Testis (tissue), 3 donors: Measurements from ENCODE around the gene TBX21. TPM values are rescaled to one million over a fixed set of nuclear protein-coding genes. Genes with fewer than 3 reads are reported as not detected.

Experiments used
- DNase-seq: peaks from one replicate; pipeline ENCODE4 v3.0.0-alpha.2; 2019
- H3K27ac ChIP-seq, 2 donors: fragments of 200-600 bp; sonication (generic); one replicate each; pipeline ENCODE4 v1.5.1; 2019
- H3K27me3 ChIP-seq: fragments of 200-600 bp; sonication (generic); one replicate; pipeline ENCODE4 v1.5.1; 2019
- H3K36me3 ChIP-seq: fragments of 200-600 bp; sonication (generic); one replicate; pipeline ENCODE4 v1.5.1; 2017; ENCODE audit warnings: low read depth; ENCODE audit errors: missing control alignments
- H3K4me1 ChIP-seq: fragments of 200-600 bp; sonication (generic); one replicate; pipeline ENCODE4 v1.5.1; 2019
- H3K4me3 ChIP-seq, 2 donors: fragments of 200-600 bp; sonication (generic); one replicate each; pipeline ENCODE4 v1.5.1; 2017 to 2019
- H3K9me3 ChIP-seq: fragments of 200-600 bp; sonication (generic); one replicate; pipeline ENCODE4 v1.5.1; 2017
- POLR2A ChIP-seq: fragments of 450-650 bp; IDR thresholded peaks from one replicate; pipeline ENCODE4 v1.6.1; 2017; ENCODE audit warnings: antibody characterized with exemption, mild to moderate bottlenecking, moderate library complexity
- WGBS, 2 donors: methylation state at CpG; one replicate each; pipeline ENCODE4 v1.1.5; 2018; 5-methylcytosine and 5-hydroxymethylcytosine counted together
- intact Hi-C: fragments of 100-400 bp; cut with DNase I; formaldehyde crosslinking; loops from one replicate; pipeline ENCODE4 v1.15.1; 2023; ENCODE audit warnings: low total_unique reads
- polyA plus RNA-seq: library from polyadenylated mRNA; stranded (reverse); fragments of 350-450 nt; fragmentation: Illumina TruSeq; extraction: RNeasy Lipid Tissue Mini Kit (QIAGEN cat#74804); gene quantifications from one replicate; pipeline ENCODE4 v1.2.3, GENCODE V29; 2014; ENCODE audit warnings: low read depth, low replicate concordance; ENCODE audit not compliant: insufficient read depth
- total RNA-seq, 2 donors: library from RNA; depleted of rRNA; stranded (reverse); fragments of >200 nt; gene quantifications; one replicate each; pipeline ENCODE4 v1.2.3, GENCODE V29; 2016
- TF ChIP-seq, protein P1 (sequence below), 3 experiments: fragments of 450-650 bp in 2 of 3; fragments of 200-600 bp in 1 of 3; sonication (generic) in 1 of 3; IDR thresholded peaks; one replicate each; pipeline ENCODE4 v1.5.1; 2016 to 2019; ENCODE audit warnings: antibody characterized with exemption in 3 of 3, mild to moderate bottlenecking in 2 of 3, moderate library complexity in 1 of 3

Gene TBX21
- total and polyA plus RNA-seq, 3 donors from 2014 or later = 1.1 to 2.2 (median 1.8) TPM

DNA sequence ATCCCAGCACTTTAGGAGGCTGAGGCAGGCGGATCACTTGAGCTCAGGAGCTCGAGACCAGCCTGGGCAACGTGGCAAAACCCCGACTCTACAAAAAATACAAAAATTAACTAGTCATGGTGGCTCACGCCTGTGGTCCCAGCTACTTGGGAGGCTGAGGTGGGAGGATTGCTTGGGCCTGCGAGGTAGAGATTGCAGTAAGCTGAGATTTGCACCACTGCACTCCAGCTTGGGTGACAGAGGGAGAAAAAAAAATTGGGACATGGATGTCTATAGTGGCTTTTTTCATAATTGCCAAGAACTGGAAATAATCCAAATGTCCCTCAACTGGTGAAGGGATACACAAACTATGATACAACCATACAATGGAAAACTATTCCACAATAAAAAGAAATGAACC is 59.9 kb downstream of the TBX21 start:
- no peaks in the 10 kb centered on the region for H3K4me1 ChIP-seq
- no peak for DNase-seq
- TF ChIP-seq POLR2A = no peak
- TF ChIP-seq, protein P1, sequence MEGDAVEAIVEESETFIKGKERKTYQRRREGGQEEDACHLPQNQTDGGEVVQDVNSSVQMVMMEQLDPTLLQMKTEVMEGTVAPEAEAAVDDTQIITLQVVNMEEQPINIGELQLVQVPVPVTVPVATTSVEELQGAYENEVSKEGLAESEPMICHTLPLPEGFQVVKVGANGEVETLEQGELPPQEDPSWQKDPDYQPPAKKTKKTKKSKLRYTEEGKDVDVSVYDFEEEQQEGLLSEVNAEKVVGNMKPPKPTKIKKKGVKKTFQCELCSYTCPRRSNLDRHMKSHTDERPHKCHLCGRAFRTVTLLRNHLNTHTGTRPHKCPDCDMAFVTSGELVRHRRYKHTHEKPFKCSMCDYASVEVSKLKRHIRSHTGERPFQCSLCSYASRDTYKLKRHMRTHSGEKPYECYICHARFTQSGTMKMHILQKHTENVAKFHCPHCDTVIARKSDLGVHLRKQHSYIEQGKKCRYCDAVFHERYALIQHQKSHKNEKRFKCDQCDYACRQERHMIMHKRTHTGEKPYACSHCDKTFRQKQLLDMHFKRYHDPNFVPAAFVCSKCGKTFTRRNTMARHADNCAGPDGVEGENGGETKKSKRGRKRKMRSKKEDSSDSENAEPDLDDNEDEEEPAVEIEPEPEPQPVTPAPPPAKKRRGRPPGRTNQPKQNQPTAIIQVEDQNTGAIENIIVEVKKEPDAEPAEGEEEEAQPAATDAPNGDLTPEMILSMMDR (IDR thresholded peaks at IDR 0.05) = no peak
- H3K36me3 ChIP-seq = no peaks in the 10 kb centered on the region
- intact Hi-C loops = no loop called here
- no peak overlapping the region for H3K4me3 ChIP-seq
- 70 to 78% methylated on average over 6 of the region's 6 CpGs for WGBS, 2 donors
- no peaks in the 10 kb centered on the region for H3K9me3 ChIP-seq
- H3K27ac ChIP-seq = no peak overlapping the region
- no peaks in the 10 kb centered on the region for H3K27me3 ChIP-seq

Other genes with a start within 250 kb of the TBX21 start
- gene NPEPPS, start 202.1 kb upstream of the TBX21 start, total RNA-seq = 100 to 1,000 TPM; 104 to 108 TPM
- gene NPEPPS, start 202.1 kb upstream of the TBX21 start, polyA plus RNA-seq = 115 TPM
- 100 to 1,000 TPM; 262 to 299 TPM for gene KPNB1, start 83.3 kb upstream of the TBX21 start, total RNA-seq
- gene KPNB1, start 83.3 kb upstream of the TBX21 start, polyA plus RNA-seq = 391 TPM
- gene TBKBP1, start 39.1 kb upstream of the TBX21 start, total RNA-seq = 10 to 100 TPM; 23.3 TPM
- gene TBKBP1, start 39.1 kb upstream of the TBX21 start, polyA plus RNA-seq = 21.9 TPM
- gene OSBPL7, start 88.6 kb downstream of the TBX21 start, total RNA-seq = 1 to 10 TPM; 2.1 to 7.3 TPM
- 2.5 TPM for gene OSBPL7, start 88.6 kb downstream of the TBX21 start, polyA plus RNA-seq
- gene MRPL10, start 98.3 kb downstream of the TBX21 start, total RNA-seq = 10 to 100 TPM; 47.1 to 47.4 TPM
- gene MRPL10, start 98.3 kb downstream of the TBX21 start, polyA plus RNA-seq = 51.5 TPM
- gene LRRC46, start 98.4 kb downstream of the TBX21 start, total RNA-seq = 10 to 100 TPM; 18.4 to 28.3 TPM
- 147 TPM for gene LRRC46, start 98.4 kb downstream of the TBX21 start, polyA plus RNA-seq
- gene SCRN2, start 108.0 kb downstream of the TBX21 start, total RNA-seq = 10 to 100 TPM; 31.0 to 38.0 TPM
- gene SCRN2, start 108.0 kb downstream of the TBX21 start, polyA plus RNA-seq = 25.6 TPM
- gene SP6, start 117.9 kb downstream of the TBX21 start, total RNA-seq = under 1 TPM; 0.31 to 0.43 TPM
- 0.79 TPM for gene SP6, start 117.9 kb downstream of the TBX21 start, polyA plus RNA-seq
- gene SP2, start 163.0 kb downstream of the TBX21 start, total RNA-seq = 10 to 100 TPM; 18.9 to 23.5 TPM
- gene SP2, start 163.0 kb downstream of the TBX21 start, polyA plus RNA-seq = 35.0 TPM
- 10 to 100 TPM; 37.5 to 41.7 TPM for gene PNPO, start 208.3 kb downstream of the TBX21 start, total RNA-seq
- 21.3 TPM for gene PNPO, start 208.3 kb downstream of the TBX21 start, polyA plus RNA-seq
- 1 to 10 TPM in 1 of 2 donors, under 1 TPM in 1; 0.55 to 2.5 TPM for gene PRR15L, start 224.6 kb downstream of the TBX21 start, total RNA-seq
- 6.2 TPM for gene PRR15L, start 224.6 kb downstream of the TBX21 start, polyA plus RNA-seq
- gene CDK5RAP3, start 237.9 kb downstream of the TBX21 start, total RNA-seq = 100 to 1,000 TPM; 221 to 281 TPM
- gene CDK5RAP3, start 237.9 kb downstream of the TBX21 start, polyA plus RNA-seq = 192 TPM